Measurements from ENCODE around the gene TSHZ2. TPM values are rescaled to one million over a fixed set of nuclear protein-coding genes. Genes with fewer than 3 reads are reported as not detected.

The TSHZ2 gene
- total RNA-seq, 4 donors from 2014 or later, result 1.0 to 3.5 (median 2.8) TPM

GRCh38 chr20:53194306-53195290 lies 222.4 kb downstream of the TSHZ2 start:
- H3K4me3 ChIP-seq, result no peak overlapping the region
- in situ Hi-C loops (cut with MboI; ENCODE audit: low sequenced_read_pairs in 4 of 4) (no loop called here), intact Hi-C loops (cut with DNase I; ENCODE audit: low total_unique reads) (no loop called here)
- no peak for ATAC-seq
- peaks cover 0 to 2% (median 0%) of the 10 kb centered on the region in 3 donors for H3K27me3 ChIP-seq
- DNase-seq, result no peak
- no peaks in the 10 kb centered on the region for H3K4me1 ChIP-seq
- H3K9me3 ChIP-seq, result no peaks in the 10 kb centered on the region
- H3K36me3 ChIP-seq, result no peaks in the 10 kb centered on the region
- no peak for TF ChIP-seq POLR2A (IDR thresholded peaks at IDR 0.05)
- no peak for TF ChIP-seq CTCF (IDR thresholded peaks at IDR 0.05 in 4 of 5, conservative IDR thresholded peaks at IDR 0.05 in 1 of 5)
- no peak overlapping the region for H3K27ac ChIP-seq

- H3K27me3 ChIP-seq, result peaks cover 0 to 2% (median 0%) of the 10 kb centered on the region in 3 donors
- in situ Hi-C loops (cut with MboI; ENCODE audit: low sequenced_read_pairs in 4 of 4), result no loop called here
- H3K4me3 ChIP-seq, result no peak overlapping the region
- ATAC-seq (no peak), DNase-seq (no peak)
- H3K9me3 ChIP-seq, result no peaks in the 10 kb centered on the region
- no peak overlapping the region for H3K27ac ChIP-seq
- TF ChIP-seq POLR2A (IDR thresholded peaks at IDR 0.05) (no peak), CTCF (IDR thresholded peaks at IDR 0.05 in 4 of 5, conservative IDR thresholded peaks at IDR 0.05 in 1 of 5) (no peak)
- no peaks in the 10 kb centered on the region for H3K4me1 ChIP-seq
- no peaks in the 10 kb centered on the region for H3K36me3 ChIP-seq
- intact Hi-C loops (cut with DNase I; ENCODE audit: low total_unique reads), result no loop called here
Observed at GRCh38 chr20:53195876-53196610, 223.9 kb downstream of the TSHZ2 start.

- Histone ChIP-seq H3K9me3 (no peaks in the 10 kb centered on the region), H3K4me3 (no peak overlapping the region), H3K36me3 (no peaks in the 10 kb centered on the region), H3K4me1 (no peaks in the 10 kb centered on the region), H3K27ac (no peak overlapping the region), H3K27me3 (no peaks in the 10 kb centered on the region)
- no peak for DNase-seq
- intact Hi-C loops (cut with DNase I; ENCODE audit: low total_unique reads) (no loop called here), in situ Hi-C loops (cut with MboI; ENCODE audit: low sequenced_read_pairs in 4 of 4) (no loop called here)
- ATAC-seq, result no peak
- TF ChIP-seq CTCF (IDR thresholded peaks at IDR 0.05 in 4 of 5, conservative IDR thresholded peaks at IDR 0.05 in 1 of 5) (no peak), POLR2A (IDR thresholded peaks at IDR 0.05) (no peak)
Observed at GRCh38 chr20:53201588-53201987, 229.4 kb downstream of the TSHZ2 start.

GRCh38 chr20:53202777-53203176 lies 230.6 kb downstream of the TSHZ2 start:
- no peak for TF ChIP-seq POLR2A (IDR thresholded peaks at IDR 0.05)
- no peak for TF ChIP-seq CTCF (IDR thresholded peaks at IDR 0.05 in 4 of 5, conservative IDR thresholded peaks at IDR 0.05 in 1 of 5)
- Histone ChIP-seq H3K4me3 (no peak overlapping the region), H3K9me3 (no peaks in the 10 kb centered on the region), H3K4me1 (no peaks in the 10 kb centered on the region), H3K27me3 (no peaks in the 10 kb centered on the region), H3K36me3 (no peaks in the 10 kb centered on the region), H3K27ac (no peak overlapping the region)
- intact Hi-C loops (cut with DNase I; ENCODE audit: low total_unique reads) (no loop called here), in situ Hi-C loops (cut with MboI; ENCODE audit: low sequenced_read_pairs in 4 of 4) (no loop called here)
- DNase-seq (no peak), ATAC-seq (no peak)
